ENCODE data around the gene KRTAP5-7. TPM values are rescaled to one million over a fixed set of nuclear protein-coding genes. Genes with fewer than 3 reads are reported as not detected.

Gene KRTAP5-7
- total and polyA plus RNA-seq, 2 experiments from 2014 or later = not detected

DNA sequence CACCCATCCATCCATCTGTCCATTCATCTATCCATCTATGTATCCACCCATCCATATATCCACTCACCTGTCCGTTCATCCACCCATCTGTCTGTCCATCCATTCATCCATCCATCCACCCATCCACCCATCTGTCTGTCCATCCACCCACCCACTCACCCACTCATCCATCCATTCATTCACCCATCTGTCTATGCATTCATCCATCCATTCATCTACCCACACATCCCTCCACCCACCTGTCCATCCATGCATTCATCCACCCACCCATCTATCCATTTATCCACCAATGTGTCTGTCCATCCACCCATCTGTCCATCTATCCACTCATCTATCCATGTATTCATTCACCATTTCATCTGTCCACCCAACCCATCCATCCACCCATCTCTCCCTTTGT lies 40.7 kb upstream of the KRTAP5-7 start:
- Histone ChIP-seq H3K4me1 (ENCODE audit: low read depth) (peaks cover 21% of the 10 kb centered on the region), H3K27ac (no peak overlapping the region), H3K27me3 (no peaks in the 10 kb centered on the region), H3K9me3 (ENCODE audit: low read depth) (no peaks in the 10 kb centered on the region), H3K36me3 (peaks cover 12% of the 10 kb centered on the region), H3K4me3 (no peak overlapping the region)
- DNase-seq (ENCODE audit: low read depth in 1 of 2, low spot score in 1 of 2) = no peak
- TF ChIP-seq, protein P1, sequence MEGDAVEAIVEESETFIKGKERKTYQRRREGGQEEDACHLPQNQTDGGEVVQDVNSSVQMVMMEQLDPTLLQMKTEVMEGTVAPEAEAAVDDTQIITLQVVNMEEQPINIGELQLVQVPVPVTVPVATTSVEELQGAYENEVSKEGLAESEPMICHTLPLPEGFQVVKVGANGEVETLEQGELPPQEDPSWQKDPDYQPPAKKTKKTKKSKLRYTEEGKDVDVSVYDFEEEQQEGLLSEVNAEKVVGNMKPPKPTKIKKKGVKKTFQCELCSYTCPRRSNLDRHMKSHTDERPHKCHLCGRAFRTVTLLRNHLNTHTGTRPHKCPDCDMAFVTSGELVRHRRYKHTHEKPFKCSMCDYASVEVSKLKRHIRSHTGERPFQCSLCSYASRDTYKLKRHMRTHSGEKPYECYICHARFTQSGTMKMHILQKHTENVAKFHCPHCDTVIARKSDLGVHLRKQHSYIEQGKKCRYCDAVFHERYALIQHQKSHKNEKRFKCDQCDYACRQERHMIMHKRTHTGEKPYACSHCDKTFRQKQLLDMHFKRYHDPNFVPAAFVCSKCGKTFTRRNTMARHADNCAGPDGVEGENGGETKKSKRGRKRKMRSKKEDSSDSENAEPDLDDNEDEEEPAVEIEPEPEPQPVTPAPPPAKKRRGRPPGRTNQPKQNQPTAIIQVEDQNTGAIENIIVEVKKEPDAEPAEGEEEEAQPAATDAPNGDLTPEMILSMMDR (IDR thresholded peaks at IDR 0.05; ENCODE audit: low read depth, low read length) = no peak

DNA sequence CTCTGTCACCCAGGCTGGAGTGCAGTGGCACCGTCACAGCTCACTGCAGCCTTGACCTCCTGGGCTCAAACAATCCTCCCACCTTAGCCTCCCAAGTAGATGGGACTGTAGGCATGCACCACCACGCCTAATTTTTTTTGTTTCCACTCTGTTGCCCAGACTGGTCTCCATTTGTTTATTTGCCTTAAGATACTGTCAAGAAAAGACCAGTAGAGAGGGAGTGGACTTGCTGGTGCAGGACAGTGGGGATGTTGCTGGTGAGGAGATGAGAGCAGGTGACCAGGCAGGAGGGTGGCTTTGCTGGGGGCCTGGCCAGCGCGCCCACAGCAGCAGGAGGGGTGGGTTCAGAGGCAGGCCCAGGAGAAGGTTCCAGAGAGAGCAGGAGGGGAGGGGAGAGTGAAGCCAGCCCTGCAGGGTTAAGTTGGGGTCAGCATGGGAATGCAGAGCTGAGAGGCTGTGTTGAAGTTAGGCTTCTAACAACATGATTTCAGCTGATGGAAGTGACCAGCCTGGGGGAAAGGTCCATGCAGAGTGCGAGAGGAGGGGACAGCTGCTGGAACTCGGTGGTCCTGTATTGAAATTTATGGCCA lies 38.3 kb upstream of the KRTAP5-7 start:
- TF ChIP-seq, protein P1 (IDR thresholded peaks at IDR 0.05; ENCODE audit: low read depth, low read length) = no peak
- H3K27ac ChIP-seq = peak overlapping the region; percentile 89
- peak in 1 of 2 donors; percentile 42 for DNase-seq (ENCODE audit: low read depth in 1 of 2, low spot score in 1 of 2)

DNA sequence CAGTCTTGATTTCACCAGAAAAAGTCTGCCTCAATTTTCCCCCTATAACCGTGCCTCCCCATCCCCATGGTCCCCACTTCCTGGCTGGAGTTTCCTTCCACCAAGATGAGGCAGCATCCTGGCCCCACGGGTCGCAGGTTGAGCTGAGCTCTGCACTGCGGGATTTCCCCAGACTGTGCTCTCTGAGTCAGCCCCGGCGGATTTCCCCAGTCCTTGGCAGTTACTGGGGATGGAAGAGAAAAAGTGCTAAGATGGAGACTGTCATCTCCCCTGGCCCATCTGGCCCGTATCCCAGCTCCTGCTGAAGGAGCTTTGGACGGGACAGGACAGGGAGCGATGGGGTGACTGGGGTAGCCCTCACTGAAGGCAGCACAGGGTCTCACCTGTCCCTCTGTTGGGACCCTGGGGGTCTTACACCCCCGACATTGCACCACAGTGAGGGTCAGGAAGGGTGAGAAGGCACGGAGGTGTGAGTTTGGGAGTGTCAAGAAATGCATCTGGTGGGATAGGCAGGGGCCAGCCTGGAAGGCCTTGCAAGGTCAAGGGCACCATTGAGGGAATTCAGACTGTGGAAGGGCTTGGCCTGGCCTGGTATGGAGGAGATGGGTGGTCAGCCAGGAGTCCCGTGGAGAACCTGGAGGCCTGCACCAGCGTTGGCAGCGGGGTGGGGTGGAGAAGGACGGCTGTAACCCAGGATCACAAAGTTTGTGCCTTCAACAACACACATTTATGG lies 37.6 kb upstream of the KRTAP5-7 start:
- no peaks in the 10 kb centered on the region for H3K9me3 ChIP-seq (ENCODE audit: low read depth)
- no peaks in the 10 kb centered on the region for H3K36me3 ChIP-seq
- TF ChIP-seq, protein P1 (IDR thresholded peaks at IDR 0.05; ENCODE audit: low read depth, low read length) = no peak
- no peaks in the 10 kb centered on the region for H3K27me3 ChIP-seq
- H3K27ac ChIP-seq = peak overlapping the region; percentile 89
- H3K4me3 ChIP-seq = no peak overlapping the region
- DNase-seq (ENCODE audit: low read depth in 1 of 2, low spot score in 1 of 2) = peak in 1 of 2 donors; percentile 47
- peaks cover 21% of the 10 kb centered on the region for H3K4me1 ChIP-seq (ENCODE audit: low read depth)

More for the DNA sequence above, 38.3 kb upstream of the KRTAP5-7 start:
- Histone ChIP-seq H3K36me3 (peaks cover 4% of the 10 kb centered on the region), H3K27me3 (no peaks in the 10 kb centered on the region), H3K4me1 (ENCODE audit: low read depth) (peaks cover 21% of the 10 kb centered on the region), H3K9me3 (ENCODE audit: low read depth) (no peaks in the 10 kb centered on the region), H3K4me3 (no peak overlapping the region)

DNA sequence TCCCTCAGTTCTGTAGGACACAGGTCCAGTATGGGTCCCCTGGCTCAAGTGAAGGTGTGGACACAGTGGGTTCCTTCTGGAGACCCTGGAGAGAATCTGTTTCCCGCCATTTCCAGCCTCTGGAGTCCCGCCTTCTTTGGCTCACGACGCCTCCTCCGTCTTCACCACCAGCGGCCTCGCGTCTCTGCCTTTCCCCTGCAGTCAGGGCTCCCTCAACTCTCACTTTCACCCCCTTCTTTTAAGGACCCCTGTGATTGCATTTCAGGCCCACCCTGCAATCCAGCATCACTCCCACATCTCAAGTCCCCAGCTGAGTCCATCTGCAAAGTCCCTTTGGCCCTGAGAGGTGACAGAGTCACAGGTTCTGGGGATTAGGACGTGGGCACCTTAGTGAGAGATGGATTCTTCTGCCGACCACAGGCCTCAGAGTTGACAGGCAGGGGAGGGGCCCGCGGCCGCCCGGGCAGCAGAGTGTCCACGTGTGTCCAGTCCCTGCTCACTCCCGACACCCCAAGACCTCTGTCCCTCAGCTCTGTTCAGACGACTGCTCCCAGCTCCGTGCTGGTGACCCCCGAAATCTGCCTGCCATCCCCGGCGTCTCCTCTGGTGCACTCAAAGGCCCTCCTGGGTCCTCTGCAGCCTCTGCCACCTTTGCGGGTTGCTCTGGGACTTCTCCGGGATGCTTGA lies 36.9 kb upstream of the KRTAP5-7 start:
- TF ChIP-seq, protein P1 (IDR thresholded peaks at IDR 0.05; ENCODE audit: low read depth, low read length) = no peak
- no peak for DNase-seq (ENCODE audit: low read depth in 1 of 2, low spot score in 1 of 2)

DNA sequence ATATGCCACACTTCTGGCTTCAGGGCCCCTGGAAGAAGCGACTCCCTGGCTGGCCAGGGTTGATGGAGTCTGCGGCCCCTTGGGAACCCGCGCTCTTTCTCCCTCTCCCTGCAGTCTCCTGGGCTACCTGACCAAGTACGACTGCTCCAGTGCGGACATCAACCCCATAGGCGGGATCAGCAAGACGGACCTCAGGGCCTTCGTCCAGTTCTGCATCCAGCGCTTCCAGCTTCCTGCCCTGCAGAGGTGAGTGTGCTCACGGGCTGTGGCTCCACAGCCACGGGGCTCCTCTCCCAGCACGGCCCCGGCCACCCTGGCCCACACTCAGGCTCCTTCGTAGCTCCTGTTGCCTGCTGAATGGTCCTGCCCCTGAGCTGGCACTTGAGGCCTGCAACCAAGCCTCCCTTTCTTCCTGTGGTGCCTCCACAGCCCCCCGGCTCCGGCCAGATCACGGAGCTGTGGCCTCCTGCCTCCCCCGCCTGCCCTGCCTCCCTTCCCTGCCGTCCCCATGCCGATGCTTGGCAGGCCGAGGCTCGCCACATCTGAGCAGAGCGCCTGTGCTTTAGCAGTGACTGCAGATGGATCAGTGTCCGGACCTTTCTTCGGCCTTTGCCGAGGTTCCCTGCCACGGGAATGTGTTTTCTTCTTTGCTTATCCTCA lies 36.2 kb upstream of the KRTAP5-7 start:
- Histone ChIP-seq H3K27ac (no peak overlapping the region), H3K36me3 (peaks cover 2% of the 10 kb centered on the region), H3K27me3 (no peaks in the 10 kb centered on the region), H3K4me3 (no peak overlapping the region), H3K4me1 (ENCODE audit: low read depth) (peaks cover 21% of the 10 kb centered on the region), H3K9me3 (ENCODE audit: low read depth) (no peaks in the 10 kb centered on the region)
- DNase-seq (ENCODE audit: low read depth in 1 of 2, low spot score in 1 of 2) = no peak
- TF ChIP-seq, protein P1 (IDR thresholded peaks at IDR 0.05; ENCODE audit: low read depth, low read length) = no peak

More for the DNA sequence above, 36.9 kb upstream of the KRTAP5-7 start:
- no peak overlapping the region for H3K27ac ChIP-seq
- peaks cover 21% of the 10 kb centered on the region for H3K4me1 ChIP-seq (ENCODE audit: low read depth)
- H3K36me3 ChIP-seq = peaks cover under 1% of the 10 kb centered on the region
- no peak overlapping the region for H3K4me3 ChIP-seq
- no peaks in the 10 kb centered on the region for H3K27me3 ChIP-seq
- no peaks in the 10 kb centered on the region for H3K9me3 ChIP-seq (ENCODE audit: low read depth)

Data from cardiac muscle cell (in vitro differentiated cells and primary cell).